Liver (tissue), 9 donors: ENCODE measurements around the gene SETD5. TPM values are rescaled to one million over a fixed set of nuclear protein-coding genes. Genes with fewer than 3 reads are reported as not detected.

Source experiments
- DNase-seq: peaks from one replicate; pipeline ENCODE4 v3.0.0-alpha.2; 2017; ENCODE audit warnings: low spot score
- H3K27ac ChIP-seq, 2 donors: one replicate each; pipeline ENCODE4 v1.7.0; 2013; ENCODE audit warnings: inconsistent platforms in 2 of 2, low read length in 2 of 2, control low read depth in 1 of 2, low read depth in 1 of 2, mild to moderate bottlenecking in 1 of 2
- H3K27me3 ChIP-seq, 4 donors: one replicate each; pipeline versions ENCODE4 v1.6.1 to v1.7.0; 2013; ENCODE audit warnings: low read length in 3 of 4, inconsistent platforms in 1 of 4, mild to moderate bottlenecking in 1 of 4, moderate library complexity in 1 of 4; ENCODE audit not compliant: control insufficient read depth in 4 of 4, insufficient read depth in 4 of 4
- H3K36me3 ChIP-seq, 4 donors: one replicate each; pipeline versions ENCODE4 v1.6.1 to v1.7.0; 2013; ENCODE audit warnings: low read length in 3 of 4, mild to moderate bottlenecking in 3 of 4, low read depth in 1 of 4, moderate library complexity in 1 of 4; ENCODE audit not compliant: control insufficient read depth in 4 of 4, insufficient read depth in 3 of 4
- H3K4me1 ChIP-seq, 4 donors: one replicate each; pipeline versions ENCODE4 v1.6.1 to v1.7.0; 2013; ENCODE audit warnings: low read length in 3 of 4, mild to moderate bottlenecking in 3 of 4, moderate library complexity in 1 of 4; ENCODE audit not compliant: control insufficient read depth in 4 of 4, insufficient read depth in 4 of 4
- H3K4me3 ChIP-seq, 3 donors: one replicate each; pipeline versions ENCODE4 v1.6.1 to v1.7.0; 2013; ENCODE audit warnings: low read length in 3 of 3, control low read depth in 1 of 3, low read depth in 1 of 3, mild to moderate bottlenecking in 1 of 3
- H3K9ac ChIP-seq, 2 donors: one replicate each; pipeline ENCODE4 v1.7.0; 2013; ENCODE audit warnings: low read length in 2 of 2, mild to moderate bottlenecking in 2 of 2, moderate library complexity in 2 of 2, control low read depth in 1 of 2, low read depth in 1 of 2
- H3K9me3 ChIP-seq, 4 donors: one replicate each; pipeline versions ENCODE4 v1.6.1 to v1.7.0; 2013; ENCODE audit warnings: low read length in 3 of 4; ENCODE audit not compliant: control insufficient read depth in 4 of 4
- ATF3 ChIP-seq: IDR thresholded peaks from 2 replicates; pipeline ENCODE4 v1.6.1; 2016; ENCODE audit warnings: antibody characterized with exemption
- CTCF ChIP-seq: fragments of 150-350 bp; IDR thresholded peaks from 2 replicates; pipeline ENCODE4 v1.5.1; 2017; ENCODE audit warnings: improper control_type of control experiment, low read depth, low read length; ENCODE audit not compliant: missing input control
- EGR1 ChIP-seq, 2 donors: IDR thresholded peaks; 2 replicates each; pipeline ENCODE4 v1.6.1; 2016 to 2018; ENCODE audit warnings: antibody characterized with exemption in 2 of 2, low read depth in 2 of 2
- FOXA1 ChIP-seq: IDR thresholded peaks from 2 replicates; pipeline ENCODE4 v1.6.1; 2016; ENCODE audit warnings: antibody characterized with exemption
- FOXA2 ChIP-seq: IDR thresholded peaks from 2 replicates; pipeline ENCODE4 v1.6.1; 2016; ENCODE audit warnings: antibody characterized with exemption
- GABPA ChIP-seq, 2 donors: IDR thresholded peaks in 1 of 2; conservative IDR thresholded peaks in 1 of 2; 2 replicates each; pipeline ENCODE4 v1.6.1; 2016; ENCODE audit warnings: antibody characterized with exemption in 2 of 2, mild to moderate bottlenecking in 1 of 2, moderate library complexity in 1 of 2
- HNF4A ChIP-seq, 2 donors: conservative IDR thresholded peaks; 2 replicates each; pipeline ENCODE4 v1.6.1; 2016; ENCODE audit warnings: antibody characterized with exemption in 2 of 2, mild to moderate bottlenecking in 2 of 2
- JUND ChIP-seq, 2 donors: IDR thresholded peaks; 2 replicates each; pipeline ENCODE4 v1.6.1; 2016; ENCODE audit warnings: antibody characterized with exemption in 2 of 2
- MAX ChIP-seq: IDR thresholded peaks from 2 replicates; pipeline ENCODE4 v1.6.1; 2016; ENCODE audit warnings: antibody characterized with exemption
- NR2F2 ChIP-seq: IDR thresholded peaks from 2 replicates; pipeline ENCODE4 v1.6.1; 2016; ENCODE audit warnings: antibody characterized with exemption
- RAD21 ChIP-seq, 2 donors: IDR thresholded peaks; 2 replicates each; pipeline ENCODE4 v1.6.1; 2016; ENCODE audit warnings: antibody characterized with exemption in 2 of 2, mild to moderate bottlenecking in 2 of 2
- REST ChIP-seq: IDR thresholded peaks from 2 replicates; pipeline ENCODE4 v1.6.1; 2016; ENCODE audit warnings: antibody characterized with exemption, mild to moderate bottlenecking
- SP1 ChIP-seq: IDR thresholded peaks from 2 replicates; pipeline ENCODE4 v1.6.1; 2018; ENCODE audit warnings: antibody characterized with exemption, mild to moderate bottlenecking
- TAF1 ChIP-seq: conservative IDR thresholded peaks from 2 replicates; pipeline ENCODE4 v1.6.1; 2016; ENCODE audit warnings: antibody characterized with exemption, mild to moderate bottlenecking
- YY1 ChIP-seq: IDR thresholded peaks from 2 replicates; pipeline ENCODE4 v1.6.1; 2016; ENCODE audit warnings: antibody characterized with exemption, mild to moderate bottlenecking
- ZBTB33 ChIP-seq: IDR thresholded peaks from 2 replicates; pipeline ENCODE4 v1.6.1; 2016; ENCODE audit warnings: antibody characterized with exemption
- WGBS: extraction: QIAGEN DNeasy Blood & Tissue Kit; methylation state at CpG from one replicate; pipeline ENCODE4 v1.1.7; 2013; 5-methylcytosine and 5-hydroxymethylcytosine counted together
- polyA plus RNA-seq, 2 donors: library from polyadenylated mRNA; stranded (reverse) in 1 of 2; unstranded in 1 of 2; fragments of 200-250 nt in 1 of 2; fragments of >200 nt in 1 of 2; fragmentation: Nextera tagmentation in 1 of 2; extraction: Ambion mirVana in 1 of 2; gene quantifications; one replicate each; pipeline versions ENCODE4 v1.2.1 to v1.2.3, GENCODE V29; 2013 to 2015
- total RNA-seq, 2 donors: library from RNA; depleted of rRNA; stranded (reverse); fragments of >200 nt; gene quantifications; one replicate each; pipeline ENCODE4 v1.2.3, GENCODE V29; 2014
- donor health status: healthy.
- donor health status: healthy.
- donor health status: healthy.
- donor health status: healthy.
- donor health status: healthy.

Gene SETD5
- total and polyA plus RNA-seq, 4 donors, result 17.9 to 76.6 (median 24.3) TPM

GRCh38 chr3:9379327-9379726, 18.1 kb upstream of the SETD5 start:
- DNase-seq, result no peak
- no peak overlapping the region for H3K9ac ChIP-seq
- TF ChIP-seq ZBTB33, result no peak
- no peak for TF ChIP-seq FOXA1
- TF ChIP-seq NR2F2, result no peak
- TF ChIP-seq RAD21 (IDR thresholded peaks at IDR 0.05), result no peak
- TF ChIP-seq JUND (IDR thresholded peaks at IDR 0.05), result no peak
- no peak for TF ChIP-seq HNF4A (conservative IDR thresholded peaks at IDR 0.05)
- TF ChIP-seq YY1, result no peak
- no peak for TF ChIP-seq ATF3
- no peak for TF ChIP-seq REST
- 69% methylated on average over 4 of the region's 4 CpGs for WGBS
- no peaks in the 10 kb centered on the region for H3K9me3 ChIP-seq
- H3K4me3 ChIP-seq, result no peak overlapping the region
- no peaks in the 10 kb centered on the region for H3K4me1 ChIP-seq
- H3K36me3 ChIP-seq, result peaks cover 10 to 62% (median 46%) of the 10 kb centered on the region in 4 donors
- H3K27me3 ChIP-seq, result no peaks in the 10 kb centered on the region
- H3K27ac ChIP-seq, result no peak overlapping the region

- no peak overlapping the region for H3K4me3 ChIP-seq
Measured at GRCh38 chr3:9380014-9380413, 17.4 kb upstream of the SETD5 start.

More at GRCh38 chr3:9380014-9380413, 17.4 kb upstream of the SETD5 start:
- Histone ChIP-seq H3K9me3 (no peaks in the 10 kb centered on the region), H3K9ac (no peak overlapping the region), H3K36me3 (peaks cover 14 to 63% (median 47%) of the 10 kb centered on the region in 4 donors), H3K4me1 (no peaks in the 10 kb centered on the region), H3K27ac (no peak overlapping the region), H3K27me3 (no peaks in the 10 kb centered on the region)
- DNase-seq, result no peak
- WGBS, result 89% methylated on average over 3 of the region's 3 CpGs
- TF ChIP-seq EGR1 (IDR thresholded peaks at IDR 0.05; ENCODE audit: low read depth in 2 of 2) (no peak), ZBTB33 (no peak), ATF3 (no peak), RAD21 (IDR thresholded peaks at IDR 0.05) (no peak), MAX (no peak), NR2F2 (no peak), FOXA2 (no peak), CTCF (no peak), TAF1 (no peak), JUND (IDR thresholded peaks at IDR 0.05) (no peak), SP1 (no peak), HNF4A (conservative IDR thresholded peaks at IDR 0.05) (no peak), FOXA1 (no peak), GABPA (IDR thresholded peaks at IDR 0.05 in 1 of 2, conservative IDR thresholded peaks at IDR 0.05 in 1 of 2) (no peak)
